OCI-LY1 (cell line): ENCODE results near the gene ASTN1.

Source experiments
- H2AFZ ChIP-seq: fragments of 200-600 bp; sonication (generic), shearing (Covaris generic); 2 replicates; pipeline ENCODE4 v1.6.0; 2014; ENCODE audit warnings: antibody characterized with exemption, mild to moderate bottlenecking, low read length
- H3F3A ChIP-seq: fragments of 200-600 bp; sonication (generic), shearing (Covaris generic); 2 replicates; pipeline ENCODE4 v1.6.0; 2014; ENCODE audit warnings: mild to moderate bottlenecking, antibody characterized with exemption, low read length, moderate library complexity; ENCODE audit not compliant: insufficient read depth
- H3K27ac ChIP-seq: fragments of 200-600 bp; sonication (generic); 2 replicates; pipeline ENCODE4 v1.5.1; 2014; ENCODE audit warnings: low read length, mixed run types, mild to moderate bottlenecking, low read depth; ENCODE audit not compliant: poor library complexity, severe bottlenecking
- H3K27me3 ChIP-seq: fragments of 200-600 bp; sonication (generic); 2 replicates; pipeline ENCODE4 v1.6.0; 2014; ENCODE audit warnings: antibody characterized with exemption, mild to moderate bottlenecking, low read length, moderate library complexity; ENCODE audit not compliant: insufficient read depth
- H3K36me3 ChIP-seq: fragments of 200-600 bp; sonication (generic); 2 replicates; pipeline ENCODE4 v1.6.1; 2014; ENCODE audit warnings: mild to moderate bottlenecking, antibody characterized with exemption, low read length, moderate library complexity, mixed read lengths; ENCODE audit not compliant: insufficient read depth
- H3K4me1 ChIP-seq: fragments of 200-600 bp; sonication (generic); 2 replicates; pipeline ENCODE4 v1.5.1; 2014; ENCODE audit warnings: mild to moderate bottlenecking, low read length, moderate library complexity; ENCODE audit not compliant: insufficient read depth, severe bottlenecking
- H3K4me2 ChIP-seq: fragments of 200-600 bp; sonication (generic), shearing (Covaris generic); 2 replicates; pipeline ENCODE4 v1.6.1; 2014; ENCODE audit warnings: low read length
- H3K4me3 ChIP-seq: fragments of 200-600 bp; sonication (generic); 2 replicates; pipeline ENCODE4 v1.5.1; 2014; ENCODE audit warnings: low read length, low read depth, mild to moderate bottlenecking, mixed read lengths; ENCODE audit not compliant: poor library complexity, severe bottlenecking
- H3K79me2 ChIP-seq: fragments of 200-600 bp; shearing (Covaris generic); 2 replicates; pipeline ENCODE4 v1.6.1; 2016; ENCODE audit warnings: mixed run types, low read length, mixed read lengths; ENCODE audit not compliant: insufficient read depth
- H3K9ac ChIP-seq: fragments of 200-600 bp; sonication (generic), shearing (Covaris generic); 2 replicates; pipeline ENCODE4 v1.6.1; 2014; ENCODE audit warnings: mild to moderate bottlenecking, low read length, mixed read lengths
- H3K9me2 ChIP-seq: fragments of 200-600 bp; sonication (generic), shearing (Covaris generic); 2 replicates; pipeline ENCODE4 v1.6.1; 2014; ENCODE audit warnings: low read depth, mild to moderate bottlenecking, low read length, mixed read lengths
- H3K9me3 ChIP-seq: fragments of 200-600 bp; shearing (Covaris generic); 2 replicates; pipeline ENCODE4 v1.6.1; 2014; ENCODE audit warnings: low read length, mixed read lengths
- H4K20me1 ChIP-seq: fragments of 200-600 bp; sonication (generic), shearing (Covaris generic); 2 replicates; pipeline ENCODE4 v1.6.0; 2016; ENCODE audit warnings: mild to moderate bottlenecking, low read length; ENCODE audit not compliant: insufficient read depth
- EZH2 ChIP-seq: fragments of 200-600 bp; sonication (generic), shearing (Covaris generic); IDR thresholded peaks from 2 replicates; pipeline ENCODE4 v1.8.0; 2017; ENCODE audit warnings: borderline replicate concordance, mixed run types, mild to moderate bottlenecking, antibody characterized with exemption, low read length, moderate library complexity, mixed read lengths
- TF ChIP-seq, protein P1 (sequence below): fragments of 200-600 bp; sonication (generic), shearing (Covaris generic); IDR thresholded peaks from 2 replicates; pipeline ENCODE4 v1.5.1; 2017; ENCODE audit warnings: mild to moderate bottlenecking, antibody characterized with exemption, low read length, moderate library complexity, mixed read lengths

ASTN1 gene

DNA sequence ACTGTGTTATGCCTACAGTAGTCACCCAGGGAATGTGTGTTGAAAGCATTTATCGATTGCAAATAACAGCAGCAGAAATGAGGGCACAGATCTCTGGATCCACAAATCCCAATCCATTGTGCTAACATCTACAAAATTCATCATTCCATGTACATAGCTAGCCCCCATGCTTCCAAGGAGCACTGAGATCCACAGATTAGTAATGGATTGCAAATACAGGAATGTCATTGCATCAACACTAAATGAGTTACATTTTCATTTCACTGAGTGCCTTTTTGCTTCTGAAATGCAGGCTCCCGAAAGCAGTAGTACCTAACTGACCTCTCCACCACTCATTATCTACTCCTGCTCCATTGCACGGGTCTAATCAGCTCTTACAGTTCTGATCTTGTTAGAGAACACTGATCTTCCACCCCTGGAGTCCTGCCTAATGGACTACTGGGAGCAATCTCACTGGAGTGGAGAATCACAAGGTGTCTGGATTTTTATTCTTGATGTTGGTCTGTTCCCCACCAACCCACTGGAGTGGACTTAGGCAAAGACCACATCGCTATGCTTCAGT, 30.5 kb downstream of the ASTN1 start:
- H3K9me2 ChIP-seq, result no peaks in the 10 kb centered on the region
- no peak overlapping the region for H3K9ac ChIP-seq
- no peak overlapping the region for H2AFZ ChIP-seq
- H3K27me3 ChIP-seq, result no peaks in the 10 kb centered on the region
- no peaks in the 10 kb centered on the region for H3K4me1 ChIP-seq
- H3K4me2 ChIP-seq, result no peak overlapping the region
- H3K27ac ChIP-seq, result no peak overlapping the region
- H3F3A ChIP-seq, result no peaks in the 10 kb centered on the region
- H3K79me2 ChIP-seq, result no peaks in the 10 kb centered on the region
- H3K4me3 ChIP-seq, result no peak overlapping the region
- H4K20me1 ChIP-seq, result no peaks in the 10 kb centered on the region
- no peaks in the 10 kb centered on the region for H3K9me3 ChIP-seq
- TF ChIP-seq, protein P1, sequence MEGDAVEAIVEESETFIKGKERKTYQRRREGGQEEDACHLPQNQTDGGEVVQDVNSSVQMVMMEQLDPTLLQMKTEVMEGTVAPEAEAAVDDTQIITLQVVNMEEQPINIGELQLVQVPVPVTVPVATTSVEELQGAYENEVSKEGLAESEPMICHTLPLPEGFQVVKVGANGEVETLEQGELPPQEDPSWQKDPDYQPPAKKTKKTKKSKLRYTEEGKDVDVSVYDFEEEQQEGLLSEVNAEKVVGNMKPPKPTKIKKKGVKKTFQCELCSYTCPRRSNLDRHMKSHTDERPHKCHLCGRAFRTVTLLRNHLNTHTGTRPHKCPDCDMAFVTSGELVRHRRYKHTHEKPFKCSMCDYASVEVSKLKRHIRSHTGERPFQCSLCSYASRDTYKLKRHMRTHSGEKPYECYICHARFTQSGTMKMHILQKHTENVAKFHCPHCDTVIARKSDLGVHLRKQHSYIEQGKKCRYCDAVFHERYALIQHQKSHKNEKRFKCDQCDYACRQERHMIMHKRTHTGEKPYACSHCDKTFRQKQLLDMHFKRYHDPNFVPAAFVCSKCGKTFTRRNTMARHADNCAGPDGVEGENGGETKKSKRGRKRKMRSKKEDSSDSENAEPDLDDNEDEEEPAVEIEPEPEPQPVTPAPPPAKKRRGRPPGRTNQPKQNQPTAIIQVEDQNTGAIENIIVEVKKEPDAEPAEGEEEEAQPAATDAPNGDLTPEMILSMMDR, result no peak
- TF ChIP-seq EZH2, result no peak
- no peaks in the 10 kb centered on the region for H3K36me3 ChIP-seq

DNA sequence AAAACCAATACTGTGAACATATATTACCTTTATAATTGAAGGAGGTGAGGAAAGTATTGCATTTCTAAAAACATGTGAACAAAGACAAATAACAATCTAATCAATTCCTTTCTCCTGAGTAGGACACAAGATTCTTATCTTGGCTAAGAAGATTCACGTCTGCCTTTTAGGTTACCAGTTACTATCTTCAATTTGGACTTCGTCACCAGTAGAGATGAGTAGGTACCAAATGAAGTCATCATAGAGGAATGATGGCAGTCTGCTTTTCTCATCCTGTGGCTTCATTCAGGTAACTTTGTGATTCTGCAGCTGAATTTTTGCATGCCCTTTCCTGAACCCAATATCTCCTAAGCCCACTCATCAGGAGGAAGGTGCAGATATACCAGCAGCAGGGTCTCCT, 32.4 kb downstream of the ASTN1 start:
- Histone ChIP-seq H2AFZ (no peak overlapping the region), H3K27me3 (no peaks in the 10 kb centered on the region), H3K27ac (no peak overlapping the region), H3F3A (no peaks in the 10 kb centered on the region), H3K79me2 (no peaks in the 10 kb centered on the region), H3K9me3 (no peaks in the 10 kb centered on the region), H3K4me3 (no peak overlapping the region), H3K9ac (no peak overlapping the region), H3K36me3 (no peaks in the 10 kb centered on the region), H3K4me2 (no peak overlapping the region), H3K4me1 (no peaks in the 10 kb centered on the region), H3K9me2 (no peaks in the 10 kb centered on the region), H4K20me1 (no peaks in the 10 kb centered on the region)
- TF ChIP-seq EZH2, result no peak
- TF ChIP-seq, protein P1, result no peak

DNA sequence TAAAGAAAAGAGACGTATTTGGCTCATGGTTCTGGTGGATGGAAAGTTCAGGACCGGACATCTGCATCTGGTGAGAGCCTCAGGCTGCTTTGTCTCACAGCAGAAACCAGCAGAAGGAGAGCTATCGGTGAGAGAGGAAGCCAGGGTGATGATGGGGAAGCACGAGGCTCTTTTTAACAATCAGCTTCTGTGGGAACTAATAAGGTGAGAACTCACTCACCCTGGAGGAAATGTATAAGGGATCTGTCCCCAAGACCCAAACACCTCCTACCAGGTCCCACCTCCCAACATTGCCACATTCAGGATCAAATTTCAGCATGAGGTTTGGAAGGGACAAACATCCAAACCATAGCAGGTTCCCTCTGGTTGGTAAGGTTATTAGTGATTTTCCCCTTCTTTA, 32.8 kb downstream of the ASTN1 start:
- Histone ChIP-seq H3K27ac (no peak overlapping the region), H3K4me2 (no peak overlapping the region), H3K9ac (no peak overlapping the region), H3K4me3 (no peak overlapping the region), H3K36me3 (no peaks in the 10 kb centered on the region), H2AFZ (no peak overlapping the region), H3F3A (no peaks in the 10 kb centered on the region), H3K4me1 (no peaks in the 10 kb centered on the region), H3K27me3 (no peaks in the 10 kb centered on the region), H3K9me3 (no peaks in the 10 kb centered on the region), H3K79me2 (no peaks in the 10 kb centered on the region), H4K20me1 (no peaks in the 10 kb centered on the region), H3K9me2 (no peaks in the 10 kb centered on the region)
- no peak for TF ChIP-seq EZH2
- TF ChIP-seq, protein P1, result no peak
